Stomach (tissue), 4 donors: ENCODE measurements around the gene DPYD.

Experiments used
- CTCF ChIP-seq, 7 experiments: fragments of 450-650 bp in 4 of 7; fragments of 200-600 bp in 3 of 7; sonication (generic) in 3 of 7; IDR thresholded peaks; one replicate each; pipeline ENCODE4 v1.5.1; 2016 to 2019; ENCODE audit warnings: antibody characterized with exemption in 7 of 7, control low read depth in 2 of 7, mild to moderate bottlenecking in 1 of 7
- POLR2A ChIP-seq, 4 donors: fragments of 450-650 bp; IDR thresholded peaks; one replicate each; pipeline ENCODE4 v1.6.1; 2016; ENCODE audit warnings: antibody characterized with exemption in 4 of 4, control low read depth in 2 of 4, mild to moderate bottlenecking in 1 of 4, moderate library complexity in 1 of 4
- POLR2AphosphoS5 ChIP-seq, 3 donors: sonication (generic); formaldehyde crosslinking; IDR thresholded peaks; one replicate each; pipeline ENCODE4 v1.6.1; 2016; ENCODE audit warnings: antibody characterized with exemption in 3 of 3

DNA sequence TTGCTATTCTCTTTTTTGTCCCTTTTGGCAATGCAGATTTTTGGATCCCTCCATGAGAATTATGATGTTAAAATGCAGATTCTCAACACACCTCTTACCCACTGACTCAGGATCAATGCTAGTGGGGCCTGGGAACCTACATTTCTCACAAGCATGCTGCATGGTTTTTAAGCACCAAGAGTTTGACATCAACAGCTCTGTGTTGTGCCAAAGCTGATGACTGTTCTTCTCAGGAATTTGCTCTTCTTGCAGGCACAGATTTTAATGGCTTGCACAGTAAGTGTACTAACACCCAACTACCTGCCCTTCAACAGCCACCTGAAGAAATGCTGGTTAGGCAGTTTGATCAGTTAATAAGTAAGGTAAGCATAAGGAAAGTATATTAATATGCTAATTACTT is 730.5 kb downstream of the DPYD start:
- no peak for TF ChIP-seq POLR2A (IDR thresholded peaks at IDR 0.05)
- no peak for TF ChIP-seq CTCF (IDR thresholded peaks at IDR 0.05)
- no peak for TF ChIP-seq POLR2AphosphoS5 (IDR thresholded peaks at IDR 0.05)
